ENCODE data around the gene CASK.
A peak's percentile ranks its signal among the peaks of the same experiment; 100 is the strongest.

CASK gene, protein sequence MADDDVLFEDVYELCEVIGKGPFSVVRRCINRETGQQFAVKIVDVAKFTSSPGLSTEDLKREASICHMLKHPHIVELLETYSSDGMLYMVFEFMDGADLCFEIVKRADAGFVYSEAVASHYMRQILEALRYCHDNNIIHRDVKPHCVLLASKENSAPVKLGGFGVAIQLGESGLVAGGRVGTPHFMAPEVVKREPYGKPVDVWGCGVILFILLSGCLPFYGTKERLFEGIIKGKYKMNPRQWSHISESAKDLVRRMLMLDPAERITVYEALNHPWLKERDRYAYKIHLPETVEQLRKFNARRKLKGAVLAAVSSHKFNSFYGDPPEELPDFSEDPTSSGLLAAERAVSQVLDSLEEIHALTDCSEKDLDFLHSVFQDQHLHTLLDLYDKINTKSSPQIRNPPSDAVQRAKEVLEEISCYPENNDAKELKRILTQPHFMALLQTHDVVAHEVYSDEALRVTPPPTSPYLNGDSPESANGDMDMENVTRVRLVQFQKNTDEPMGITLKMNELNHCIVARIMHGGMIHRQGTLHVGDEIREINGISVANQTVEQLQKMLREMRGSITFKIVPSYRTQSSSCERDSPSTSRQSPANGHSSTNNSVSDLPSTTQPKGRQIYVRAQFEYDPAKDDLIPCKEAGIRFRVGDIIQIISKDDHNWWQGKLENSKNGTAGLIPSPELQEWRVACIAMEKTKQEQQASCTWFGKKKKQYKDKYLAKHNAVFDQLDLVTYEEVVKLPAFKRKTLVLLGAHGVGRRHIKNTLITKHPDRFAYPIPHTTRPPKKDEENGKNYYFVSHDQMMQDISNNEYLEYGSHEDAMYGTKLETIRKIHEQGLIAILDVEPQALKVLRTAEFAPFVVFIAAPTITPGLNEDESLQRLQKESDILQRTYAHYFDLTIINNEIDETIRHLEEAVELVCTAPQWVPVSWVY

DNA sequence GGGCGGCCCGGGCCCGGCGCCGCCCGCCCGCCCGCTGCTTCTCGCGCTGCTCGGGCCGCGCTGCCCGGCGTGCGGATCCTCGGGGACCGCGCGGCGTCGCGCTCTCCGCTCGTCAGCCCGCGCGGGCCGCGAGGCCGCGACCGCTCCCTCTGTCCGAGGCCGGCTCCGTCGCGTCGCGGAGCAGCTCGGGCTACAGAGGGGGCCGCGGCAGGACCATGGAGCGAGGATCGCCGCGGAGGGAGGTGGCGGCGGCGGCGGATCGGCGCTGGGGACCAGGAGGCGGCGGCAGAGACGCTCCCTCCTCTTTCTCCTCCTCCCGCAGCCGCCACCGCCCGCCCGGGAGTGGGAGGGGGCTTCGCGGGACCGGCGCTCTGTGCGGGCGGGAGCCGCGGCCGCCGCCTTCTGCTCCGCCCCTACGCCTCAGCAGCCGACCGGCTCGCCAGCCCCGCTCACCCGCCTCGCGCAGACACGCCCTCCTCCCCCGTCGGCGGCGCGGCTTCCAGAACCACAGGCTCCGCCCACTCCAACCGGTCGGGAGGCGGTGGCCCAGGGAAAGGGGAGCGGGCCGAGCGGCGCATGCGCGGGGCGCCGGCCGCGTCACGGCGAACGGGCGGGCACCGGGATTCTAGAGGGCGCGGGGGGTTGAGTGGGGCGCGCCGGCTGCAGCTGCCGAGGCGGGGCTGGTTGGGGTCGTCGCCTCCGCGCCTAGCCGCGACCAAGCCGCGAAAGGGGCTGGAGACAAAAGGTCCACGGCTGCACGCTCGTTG, at the start of gene CASK:
TSS of gene CASK (minus strand) at position 344 of the 767 bp plus-strand sequence. CDS start 566 bp downstream, outside the sequence.
- FAIRE-seq (peak; percentile 94), DNase-seq (ENCODE audit: extremely low spot score, insufficient read length, low read depth) (peak; percentile 45)

DNA sequence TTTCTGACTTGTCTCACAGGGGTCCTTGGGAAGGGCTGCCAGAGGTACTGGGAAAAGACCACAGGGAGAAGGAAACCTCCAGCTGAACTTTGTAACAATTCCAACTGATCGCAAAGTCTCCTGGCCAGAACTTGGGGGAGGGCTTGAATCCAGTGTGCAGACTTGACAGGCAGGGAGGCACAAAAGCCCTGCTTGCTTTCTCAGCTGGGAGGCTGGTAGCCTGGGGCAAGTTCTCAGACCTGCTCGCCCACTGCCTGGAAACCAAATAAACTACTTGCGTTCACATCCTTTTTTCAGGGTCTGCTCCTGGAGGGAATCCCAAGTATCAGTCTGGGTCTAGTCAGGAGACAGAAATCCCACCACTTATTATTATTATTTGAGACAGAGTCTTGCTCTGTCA, 48.0 kb upstream of the CASK start:
- no peak for DNase-seq (ENCODE audit: extremely low spot score, insufficient read length, low read depth)
- FAIRE-seq = no peak

DNA sequence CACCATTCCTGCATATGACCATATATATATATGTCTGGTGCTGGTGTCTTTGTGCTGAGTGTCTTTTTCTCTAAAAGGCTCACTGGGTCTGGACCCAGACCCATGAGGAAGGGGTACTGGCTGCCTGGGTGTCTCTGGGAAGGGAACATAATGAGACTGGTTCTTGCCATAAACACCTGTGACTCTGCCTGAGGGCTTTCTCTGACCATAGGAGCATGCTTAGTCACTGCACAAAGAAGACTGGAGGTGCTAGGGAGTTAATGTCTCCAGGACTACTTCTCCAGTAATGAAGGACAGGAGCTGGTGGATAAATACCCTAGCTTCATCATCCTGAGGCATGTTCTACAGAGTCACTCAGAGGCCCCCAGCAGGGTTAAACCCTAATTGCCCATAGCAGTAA, 47.1 kb upstream of the CASK start:
- DNase-seq (ENCODE audit: extremely low spot score, insufficient read length, low read depth) (no peak), FAIRE-seq (no peak)

DNA sequence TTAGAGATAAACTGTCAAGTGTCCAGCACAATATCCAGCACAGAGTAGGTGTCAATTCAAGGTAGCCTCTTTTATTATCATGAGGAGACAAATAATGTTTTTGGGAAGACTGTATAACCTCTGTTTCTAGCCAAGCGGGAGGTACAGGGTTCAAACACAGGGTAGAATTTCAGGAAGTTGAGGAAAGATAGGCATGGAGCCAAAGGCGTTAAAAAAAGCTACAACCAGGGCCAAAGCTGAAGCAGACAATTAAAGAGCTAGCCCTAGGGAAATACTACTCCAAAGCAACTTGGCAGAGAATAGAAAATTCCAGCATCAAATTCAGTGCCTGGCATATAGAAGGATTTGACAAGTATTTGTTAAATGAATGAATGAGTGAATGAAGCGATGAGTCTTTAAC, 40.0 kb upstream of the CASK start:
- FAIRE-seq = no peak

DNA sequence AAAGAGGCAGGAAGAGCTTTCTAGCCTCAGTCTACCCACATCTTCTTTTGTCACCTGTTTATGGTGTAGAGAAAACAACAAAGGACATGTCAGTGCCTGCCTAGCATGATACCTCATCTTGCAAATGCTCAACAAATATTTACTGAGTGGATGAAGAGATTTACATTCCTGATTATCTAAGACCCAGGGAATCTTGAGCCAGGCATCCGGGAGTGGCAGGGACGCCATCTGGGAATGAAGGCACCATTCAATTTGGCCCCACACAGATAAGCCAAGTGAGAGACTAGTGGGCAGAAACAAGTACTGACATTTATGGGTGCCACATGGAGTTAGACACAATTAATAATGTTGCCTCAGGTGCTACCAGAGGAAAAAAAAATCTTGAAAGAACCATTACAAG, 36.8 kb upstream of the CASK start:
- FAIRE-seq (no peak), DNase-seq (ENCODE audit: extremely low spot score, insufficient read length, low read depth) (no peak)

More for the DNA sequence above, 40.0 kb upstream of the CASK start:
- DNase-seq (ENCODE audit: extremely low spot score, insufficient read length, low read depth) = no peak

DNA sequence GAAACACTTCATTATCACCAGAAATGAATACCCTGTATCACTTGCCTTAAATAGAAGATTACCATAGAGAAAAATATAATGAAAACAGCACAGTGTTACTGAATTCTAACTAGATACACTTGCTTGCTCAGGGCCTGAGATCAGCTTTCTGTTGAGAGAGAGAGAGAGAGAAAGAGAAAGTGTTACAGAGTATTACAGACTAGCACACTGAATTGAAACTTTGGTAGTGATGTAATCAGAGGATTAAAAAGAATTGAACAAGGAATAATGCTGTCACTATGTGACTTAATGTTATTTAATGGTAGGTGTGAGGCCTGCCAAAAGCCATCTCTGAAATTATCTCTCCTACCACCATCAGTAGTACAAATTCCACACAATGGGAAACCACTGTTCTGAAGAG, 35.5 kb upstream of the CASK start:
- FAIRE-seq (peak; percentile 39), DNase-seq (ENCODE audit: extremely low spot score, insufficient read length, low read depth) (no peak)

DNA sequence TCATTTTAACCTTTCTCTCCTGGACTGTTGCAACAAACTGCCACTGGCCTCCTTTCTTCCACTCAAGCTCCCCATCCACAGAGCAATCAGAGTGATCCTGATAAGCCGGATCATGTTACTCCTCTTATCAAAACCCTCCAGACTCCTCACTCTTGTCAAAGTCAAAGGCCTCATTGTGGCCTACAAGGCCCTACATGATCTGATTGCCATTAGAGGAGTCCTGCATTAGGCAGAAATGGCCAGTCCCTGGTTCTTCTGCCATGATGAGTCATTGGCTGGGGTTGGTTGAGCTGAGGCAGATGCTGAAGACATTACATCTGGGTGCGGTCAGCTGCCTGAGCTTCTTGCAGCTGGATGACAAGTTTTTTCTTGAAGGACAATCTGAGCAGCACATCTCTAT, 32.7 kb upstream of the CASK start:
- no peak for DNase-seq (ENCODE audit: extremely low spot score, insufficient read length, low read depth)
- FAIRE-seq = no peak

DNA sequence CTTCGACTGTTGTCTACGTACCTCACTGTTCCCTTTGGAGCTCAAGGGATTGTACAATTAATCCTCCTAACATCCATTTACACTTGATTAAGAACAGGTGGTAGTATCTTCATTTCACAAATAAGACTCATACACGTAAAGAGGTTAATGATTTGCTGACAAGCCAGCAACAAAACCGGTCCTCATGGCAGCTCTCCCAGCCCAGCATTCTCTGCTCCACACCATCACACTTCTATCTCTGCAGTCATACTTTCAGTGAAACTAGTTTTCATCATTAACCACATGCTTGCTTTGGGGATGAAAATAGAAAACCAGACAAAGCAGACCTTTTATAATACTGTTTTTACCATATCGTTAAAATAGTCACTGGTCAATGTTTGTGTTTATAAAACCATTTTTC, 28.7 kb upstream of the CASK start:
- peak; percentile 62 for FAIRE-seq
- no peak for DNase-seq (ENCODE audit: extremely low spot score, insufficient read length, low read depth)

DNA sequence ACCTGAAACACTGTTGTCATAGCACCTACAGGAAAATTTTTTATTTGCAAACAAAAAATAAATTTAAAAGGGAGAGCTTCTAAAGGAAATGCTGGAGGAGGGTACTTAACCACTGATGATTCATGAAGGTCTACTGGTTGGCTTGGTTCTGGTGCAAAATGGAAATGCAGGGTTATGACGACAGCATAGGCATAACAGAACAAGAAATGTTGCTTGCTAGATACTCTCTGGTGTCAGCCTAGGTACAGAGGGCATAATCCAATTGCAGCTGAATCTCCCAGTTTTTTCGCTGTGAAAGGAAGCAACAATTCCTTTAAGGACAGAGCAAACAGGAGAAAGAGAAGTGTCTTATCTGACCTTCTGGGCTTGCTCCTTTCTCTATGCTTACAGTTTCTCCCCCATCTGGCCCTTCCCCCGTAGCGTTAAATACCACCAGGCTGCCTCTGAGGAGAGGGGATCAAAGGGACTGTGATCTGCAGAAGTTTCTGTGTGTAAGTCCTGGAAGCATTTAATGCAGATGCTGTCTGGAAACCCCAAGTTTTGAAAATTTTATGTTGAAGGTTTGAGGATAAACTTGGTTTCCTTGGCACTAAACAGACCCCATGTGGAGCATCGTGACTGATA, 23.7 kb upstream of the CASK start:
- DNase-seq (ENCODE audit: extremely low spot score, insufficient read length, low read depth) = no peak
- no peak for FAIRE-seq

DNA sequence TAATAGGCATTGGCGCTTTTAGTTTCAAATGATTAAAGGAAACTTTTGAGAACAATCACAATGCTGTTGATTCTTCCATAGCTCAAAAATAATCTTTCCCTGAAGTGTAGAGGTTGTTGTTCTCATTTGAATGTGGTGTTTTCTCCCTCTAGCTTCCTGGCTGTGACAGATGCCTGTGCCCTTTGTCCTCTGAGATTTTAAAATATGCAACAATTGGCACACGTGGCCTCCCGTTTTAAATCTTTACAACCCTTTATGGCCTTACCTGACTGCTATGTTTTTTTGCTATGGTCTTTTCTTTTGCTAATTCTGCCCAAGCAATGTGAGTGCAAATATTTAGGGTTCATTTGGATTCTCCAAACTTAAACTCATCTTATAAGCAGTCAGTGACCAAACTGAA, 22.9 kb upstream of the CASK start:
- FAIRE-seq (no peak), DNase-seq (ENCODE audit: extremely low spot score, insufficient read length, low read depth) (no peak)

DNA sequence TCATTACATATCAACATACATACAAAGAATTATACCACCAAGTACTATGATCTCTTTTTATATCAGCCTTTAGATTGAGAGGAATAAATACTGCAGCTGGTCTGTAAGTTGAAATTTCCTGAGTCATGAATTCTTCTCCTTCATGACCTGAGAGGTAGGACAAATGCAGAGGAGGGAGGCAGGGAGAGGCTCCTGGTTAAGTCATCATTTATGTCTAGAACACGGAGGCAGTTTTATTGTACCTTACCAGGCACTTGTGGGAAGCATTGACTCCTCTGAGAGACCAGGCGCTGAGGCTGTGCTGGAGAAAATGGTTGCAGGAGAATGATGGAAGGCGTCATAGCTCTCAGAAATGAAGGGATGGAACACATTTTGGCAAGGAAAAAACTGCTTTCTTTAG, 12.5 kb upstream of the CASK start:
- FAIRE-seq (no peak), DNase-seq (ENCODE audit: extremely low spot score, insufficient read length, low read depth) (no peak)

DNA sequence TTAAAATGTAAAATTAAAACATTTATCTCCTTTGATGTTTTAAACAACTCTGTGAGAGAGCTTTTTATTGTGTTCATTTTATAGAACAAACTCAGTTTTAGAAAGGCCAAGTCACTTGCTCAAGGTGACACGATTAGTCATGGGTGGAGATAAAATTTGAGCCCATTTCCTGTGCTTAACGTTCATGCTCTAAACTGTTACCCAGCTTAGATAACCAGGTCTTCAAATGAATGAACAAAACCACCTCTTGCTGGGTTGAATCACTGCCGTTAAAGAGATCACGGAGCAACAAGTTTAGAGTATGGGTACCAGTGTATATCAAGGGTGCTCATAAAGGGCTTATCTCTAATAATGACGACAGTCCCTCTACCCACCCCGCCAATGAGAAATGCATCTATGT, 10.2 kb upstream of the CASK start:
- FAIRE-seq (no peak), DNase-seq (ENCODE audit: extremely low spot score, insufficient read length, low read depth) (no peak)

DNA sequence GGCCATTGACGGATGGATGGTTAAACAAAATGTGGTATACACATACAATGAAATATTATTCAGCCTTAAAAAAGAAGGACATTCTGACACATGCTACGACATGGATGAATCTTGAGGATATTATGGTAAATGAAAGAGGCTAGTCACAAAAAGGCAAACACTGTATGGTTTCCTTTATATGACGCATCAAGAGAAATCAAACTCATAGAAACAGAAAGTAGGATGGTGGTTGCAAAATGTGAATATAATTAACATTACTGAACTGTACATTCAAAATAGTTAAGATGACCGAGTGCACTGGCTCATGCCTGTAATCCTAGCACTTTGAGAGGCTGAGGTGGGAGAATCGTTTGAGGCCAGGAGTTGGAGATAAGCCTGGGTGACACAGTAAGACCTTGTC, 9.5 kb upstream of the CASK start:
- DNase-seq (ENCODE audit: extremely low spot score, insufficient read length, low read depth) (no peak), FAIRE-seq (no peak)

DNA sequence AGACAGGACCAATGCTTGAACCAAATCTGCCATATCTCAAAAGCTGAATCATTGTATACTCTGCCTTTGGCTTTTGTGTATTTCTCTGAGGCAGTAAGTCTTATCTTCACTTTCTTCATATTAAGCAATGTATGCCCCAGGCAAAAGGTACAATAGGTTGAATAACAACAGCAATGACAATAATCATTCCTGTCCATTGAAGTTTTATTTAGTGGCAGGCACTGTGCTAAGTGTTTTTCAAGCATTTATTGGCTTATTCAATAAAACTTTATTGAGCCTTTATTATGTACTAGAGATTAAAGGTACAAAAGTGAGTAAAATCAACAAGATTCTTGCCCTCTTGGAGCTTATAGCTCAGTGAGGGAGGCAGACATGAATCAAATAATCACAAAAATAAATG, 8.2 kb upstream of the CASK start:
- DNase-seq (ENCODE audit: extremely low spot score, insufficient read length, low read depth) (no peak), FAIRE-seq (no peak)

DNA sequence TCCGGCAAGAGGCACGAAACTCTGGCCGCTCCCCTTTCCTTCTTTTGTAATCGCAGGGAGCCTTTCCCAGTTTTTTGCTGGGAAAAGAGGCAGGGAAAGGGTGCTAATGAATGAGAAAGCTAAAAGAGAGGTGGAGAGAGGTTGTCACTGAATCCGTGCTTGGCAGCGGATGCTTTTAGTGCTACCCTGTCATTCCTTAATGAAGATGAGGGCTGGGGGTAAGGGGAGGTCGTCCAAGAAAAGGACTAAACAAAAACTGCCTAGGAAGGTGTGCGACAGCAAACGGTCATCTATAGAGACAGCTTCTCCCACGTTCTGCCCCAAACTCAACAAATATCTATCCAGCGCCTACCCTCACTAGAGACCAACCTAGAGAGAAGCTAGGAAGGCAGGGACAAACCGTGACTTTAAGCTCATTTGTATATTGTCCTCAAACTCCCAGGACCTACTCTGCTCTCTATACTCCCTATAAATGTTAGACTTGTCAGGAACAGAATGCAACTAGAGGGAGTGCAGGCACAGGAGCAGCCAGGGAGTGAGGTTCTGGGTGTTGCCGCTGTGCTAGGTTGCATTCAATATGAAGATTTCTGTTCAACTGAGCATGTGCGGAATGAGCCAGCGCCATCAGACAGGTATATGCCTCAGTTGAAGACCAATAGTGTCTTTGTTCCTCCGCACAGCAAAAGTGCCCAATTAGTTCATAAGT, 777 bp upstream of the CASK start:
- FAIRE-seq = peak; percentile 83

DNA sequence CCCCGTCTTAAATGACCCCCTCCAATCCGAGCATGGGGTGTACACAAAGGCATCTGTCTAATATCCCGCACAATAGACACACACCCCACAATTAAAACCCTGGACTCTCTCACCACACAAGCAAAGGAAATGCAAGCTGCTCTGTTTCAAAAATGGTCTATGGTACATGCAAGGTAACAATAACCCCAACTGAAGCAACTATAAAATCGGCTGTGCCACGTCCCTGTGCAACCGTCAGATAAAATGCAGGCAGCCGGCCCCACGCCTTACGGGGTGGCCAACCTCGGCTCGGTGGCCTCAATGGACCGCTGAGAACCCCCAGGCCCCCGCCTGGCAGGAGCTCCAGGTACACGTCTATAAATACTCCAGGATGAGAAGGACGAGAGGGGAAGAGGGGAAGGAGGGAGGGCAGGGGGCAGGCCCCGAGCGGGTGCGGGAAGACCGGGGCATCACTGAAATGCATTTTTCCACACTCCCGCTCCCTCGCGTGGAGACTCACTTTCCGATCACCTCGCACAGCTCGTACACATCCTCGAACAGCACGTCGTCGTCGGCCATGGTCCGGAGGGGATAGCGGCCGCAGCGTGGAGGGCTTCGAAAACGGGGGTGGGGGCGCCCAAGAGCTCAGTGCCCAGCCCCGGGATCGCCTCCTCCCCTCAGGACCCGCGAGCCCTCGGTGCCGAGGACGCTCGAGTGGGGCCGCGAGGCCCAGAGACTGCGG, 763 bp downstream of the CASK start:
- DNase-seq (ENCODE audit: extremely low spot score, insufficient read length, low read depth) (no peak), FAIRE-seq (no peak)

More for the DNA sequence above, 777 bp upstream of the CASK start:
- no peak for DNase-seq (ENCODE audit: extremely low spot score, insufficient read length, low read depth)

DNA sequence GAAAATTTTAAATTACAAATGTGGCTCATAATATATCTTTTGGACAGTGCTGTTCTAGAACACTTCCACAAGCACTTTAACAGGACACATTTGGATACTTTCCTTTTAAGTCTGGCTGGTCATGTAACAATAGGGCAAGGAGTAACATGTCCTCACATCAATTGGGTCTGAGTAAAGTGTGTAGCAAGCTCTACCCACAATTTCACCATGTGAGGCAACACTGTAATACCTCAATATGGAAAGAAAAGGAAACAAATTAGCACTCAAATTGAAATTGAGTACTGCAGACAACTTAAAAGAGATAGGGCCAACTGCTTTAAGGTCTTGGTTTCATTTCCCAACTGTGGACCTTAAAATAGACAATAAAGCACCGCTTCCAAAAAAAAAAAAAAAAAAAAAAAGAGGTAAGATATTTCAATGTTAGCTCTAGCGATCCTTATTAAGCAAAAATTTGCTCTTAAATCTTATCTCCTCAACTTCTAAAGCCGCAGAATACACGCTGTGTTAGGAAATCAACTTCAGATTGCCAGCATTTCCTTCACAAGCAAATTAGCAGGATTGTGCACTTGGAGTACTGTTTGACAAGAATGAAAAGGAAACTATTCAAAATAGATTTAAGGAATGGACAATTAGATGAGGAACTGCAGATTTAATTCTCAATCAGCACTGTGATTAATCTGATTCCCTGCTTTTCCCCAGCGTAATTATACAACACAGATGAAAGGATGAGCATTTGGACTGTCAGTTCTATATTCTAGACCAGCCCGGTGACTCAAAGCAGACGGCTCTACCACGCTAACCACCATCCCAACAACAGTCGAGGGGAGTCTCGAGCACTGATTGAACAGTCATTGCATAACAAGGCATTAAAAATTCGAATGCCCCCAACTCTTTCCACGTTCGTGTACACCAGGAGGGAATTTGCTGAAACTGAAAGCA, 1.6 kb downstream of the CASK start:
- FAIRE-seq (peak; percentile 56), DNase-seq (ENCODE audit: extremely low spot score, insufficient read length, low read depth) (no peak)

DNA sequence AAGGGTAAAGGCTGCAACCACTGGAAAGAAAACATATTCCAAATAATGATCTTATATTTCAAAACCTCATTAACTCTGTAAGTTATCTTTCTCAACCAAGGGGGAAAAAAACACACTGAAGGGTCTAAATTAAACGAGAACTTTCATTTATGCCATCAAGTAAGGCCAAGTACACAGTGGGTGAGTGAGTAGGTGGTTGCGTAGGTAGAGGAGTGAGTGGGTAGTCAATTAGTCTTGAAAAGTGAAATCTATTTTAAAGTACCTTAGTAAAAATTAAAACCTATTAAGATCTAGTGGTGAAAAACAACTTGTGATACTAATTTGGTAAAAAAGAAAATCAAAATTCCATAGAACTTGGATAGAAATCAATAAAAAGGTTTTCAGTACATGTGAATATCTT, 3.5 kb downstream of the CASK start:
- DNase-seq (ENCODE audit: extremely low spot score, insufficient read length, low read depth) (no peak), FAIRE-seq (no peak)

All from GM18507 (cell line).